ENCODE data around the gene AKNAD1.

AKNAD1 gene

GRCh38 chr1:108862698-108863477, 6.0 kb upstream of the AKNAD1 start:
- no peak for DNase-seq

- DNase-seq, result no peak
Measured at GRCh38 chr1:108862017-108862610, 5.2 kb upstream of the AKNAD1 start.

GRCh38 chr1:108861566-108861965, 4.7 kb upstream of the AKNAD1 start:
- no peak for DNase-seq

- no peak for DNase-seq
Measured at GRCh38 chr1:108860190-108860907, 3.5 kb upstream of the AKNAD1 start.

GRCh38 chr1:108858230-108858950, 1.5 kb upstream of the AKNAD1 start:
- DNase-seq, result no peak

GRCh38 chr1:108854221-108855019, 2.5 kb downstream of the AKNAD1 start:
- DNase-seq, result no peak

GRCh38 chr1:108852221-108852975, 4.5 kb downstream of the AKNAD1 start:
- no peak for DNase-seq

- DNase-seq, result no peak
Measured at GRCh38 chr1:108851567-108851966, 5.3 kb downstream of the AKNAD1 start.

GRCh38 chr1:108850929-108851328, 6.0 kb downstream of the AKNAD1 start:
- no peak for DNase-seq

GRCh38 chr1:108848806-108849205, 8.1 kb downstream of the AKNAD1 start:
- no peak for DNase-seq

- peak; percentile 37 for DNase-seq
Measured at GRCh38 chr1:108847494-108847893, 9.4 kb downstream of the AKNAD1 start.

- no peak for DNase-seq
Measured at GRCh38 chr1:108845991-108846390, 10.9 kb downstream of the AKNAD1 start.

GRCh38 chr1:108845446-108845845, 11.4 kb downstream of the AKNAD1 start:
- DNase-seq, result no peak

GRCh38 chr1:108843390-108844137, 13.3 kb downstream of the AKNAD1 start:
- DNase-seq, result no peak

GRCh38 chr1:108842525-108843181, 14.2 kb downstream of the AKNAD1 start:
- no peak for DNase-seq

GRCh38 chr1:108841703-108842102, 15.2 kb downstream of the AKNAD1 start:
- DNase-seq, result no peak

- no peak for DNase-seq
Measured at GRCh38 chr1:108832929-108833328, 24.0 kb downstream of the AKNAD1 start.

- no peak for DNase-seq
Measured at GRCh38 chr1:108831225-108831624, 25.7 kb downstream of the AKNAD1 start.

GRCh38 chr1:108830119-108831008, 26.5 kb downstream of the AKNAD1 start:
- no peak for DNase-seq
